SK-N-SH treated with all-trans-retinoic acid at 6 μM for 48 hours (cell line): ENCODE results near the gene TEAD4.
"Not testable (repeated sequence)": the region's sequence is repeated elsewhere in the genome, so short reads cannot be mapped to it uniquely, and the experiment has no call there.

ENCODE experiments used
- ATAC-seq: fragments of 200-7000 bp; cut with Tn5 transposase; 3 replicates; pipeline ENCODE4 v1.9.1; 2020; ENCODE audit warnings: mild to moderate bottlenecking, moderate library complexity
- ARNTL ChIP-seq: fragments of 450-650 bp; formaldehyde crosslinking; IDR thresholded peaks from 2 replicates; pipeline ENCODE4 v1.5.0; 2020; ENCODE audit warnings: low read depth, mild to moderate bottlenecking, moderate library complexity, borderline replicate concordance
- ESRRG ChIP-seq: fragments of 250-450 bp; sonication (Bioruptor Pico); IDR thresholded peaks from 2 replicates; pipeline ENCODE4 v1.6.1; 2021; ENCODE audit warnings: mild to moderate bottlenecking
- GLIS3 ChIP-seq: fragments of 250-450 bp; sonication (Bioruptor Pico); IDR thresholded peaks from 2 replicates; pipeline ENCODE4 v1.5.0; 2020; ENCODE audit warnings: mild to moderate bottlenecking, moderate library complexity
- ISL1 ChIP-seq: fragments of 250-450 bp; sonication (Bioruptor Pico); IDR thresholded peaks from 2 replicates; pipeline ENCODE4 v2.1.2; 2022; ENCODE audit warnings: mild to moderate bottlenecking, moderate library complexity
- OSR1 ChIP-seq: fragments of 250-450 bp; sonication (Bioruptor Pico); IDR thresholded peaks from 2 replicates; pipeline ENCODE4 v1.8.0; 2022; ENCODE audit warnings: moderate library complexity, mild to moderate bottlenecking, inconsistent platforms
- PPARA ChIP-seq: fragments of 250-450 bp; sonication (Bioruptor Pico); IDR thresholded peaks from 2 replicates; pipeline ENCODE4 v1.5.0; 2020; ENCODE audit warnings: mild to moderate bottlenecking, borderline replicate concordance
- RARB ChIP-seq: fragments of 250-450 bp; sonication (Bioruptor Pico); IDR thresholded peaks from 2 replicates; pipeline ENCODE4 v1.8.0; 2021; ENCODE audit warnings: mild to moderate bottlenecking, moderate library complexity
- SNAI2 ChIP-seq: fragments of 250-450 bp; sonication (Bioruptor Pico); IDR thresholded peaks from 2 replicates; pipeline ENCODE4 v1.5.0; 2020; ENCODE audit warnings: mild to moderate bottlenecking, moderate library complexity
- TCF4 ChIP-seq: fragments of 250-450 bp; sonication (Bioruptor Pico); IDR thresholded peaks from 2 replicates; pipeline ENCODE4 v1.8.0; 2021; ENCODE audit warnings: mild to moderate bottlenecking, moderate library complexity, borderline replicate concordance
- TOX ChIP-seq: fragments of 250-450 bp; sonication (Bioruptor Pico); IDR thresholded peaks from 2 replicates; pipeline ENCODE4 v1.8.0; 2021; ENCODE audit warnings: mild to moderate bottlenecking, moderate library complexity, borderline replicate concordance
- ZFP3 ChIP-seq: fragments of 250-450 bp; sonication (Bioruptor Pico); IDR thresholded peaks from 2 replicates; pipeline ENCODE4 v1.5.0; 2020; ENCODE audit warnings: mild to moderate bottlenecking, moderate library complexity
- ZFP30 ChIP-seq: fragments of 450-650 bp; formaldehyde crosslinking; IDR thresholded peaks from 2 replicates; pipeline ENCODE4 v1.5.0; 2022; ENCODE audit warnings: mild to moderate bottlenecking, moderate library complexity
- ZNF565 ChIP-seq: fragments of 450-650 bp; formaldehyde crosslinking; conservative IDR thresholded peaks from 2 replicates; pipeline ENCODE4 v1.5.0; 2020; ENCODE audit warnings: low read depth, mild to moderate bottlenecking, moderate library complexity
- ZNF70 ChIP-seq: fragments of 450-650 bp; formaldehyde crosslinking; IDR thresholded peaks from 2 replicates; pipeline ENCODE4 v1.5.0; 2020; ENCODE audit warnings: mild to moderate bottlenecking, moderate library complexity
- ZNF8 ChIP-seq: fragments of 450-650 bp; formaldehyde crosslinking; IDR thresholded peaks from 2 replicates; pipeline ENCODE4 v1.5.0; 2020; ENCODE audit warnings: mild to moderate bottlenecking, moderate library complexity
- TF ChIP-seq, protein P1 (sequence below): fragments of 250-450 bp; sonication (Bioruptor Pico); IDR thresholded peaks from 2 replicates; pipeline ENCODE4 v1.8.0; 2020; ENCODE audit warnings: mild to moderate bottlenecking, moderate library complexity, borderline replicate concordance
- TF ChIP-seq, protein P2 (sequence below): fragments of 250-450 bp; sonication (Bioruptor Pico); IDR thresholded peaks from 2 replicates; pipeline ENCODE4 v1.5.1; 2020; ENCODE audit warnings: low read depth, mild to moderate bottlenecking, moderate library complexity
- TF ChIP-seq, protein P3 (sequence below): fragments of 250-450 bp; sonication (Bioruptor Pico); IDR thresholded peaks from 2 replicates; pipeline ENCODE4 v1.5.0; 2020; ENCODE audit warnings: mild to moderate bottlenecking, moderate library complexity
- TF ChIP-seq, protein P4 (sequence below): fragments of 250-450 bp; sonication (Bioruptor Pico); IDR thresholded peaks from 2 replicates; pipeline ENCODE4 v1.5.1; 2021; ENCODE audit warnings: mild to moderate bottlenecking, moderate library complexity

Gene TEAD4

DNA sequence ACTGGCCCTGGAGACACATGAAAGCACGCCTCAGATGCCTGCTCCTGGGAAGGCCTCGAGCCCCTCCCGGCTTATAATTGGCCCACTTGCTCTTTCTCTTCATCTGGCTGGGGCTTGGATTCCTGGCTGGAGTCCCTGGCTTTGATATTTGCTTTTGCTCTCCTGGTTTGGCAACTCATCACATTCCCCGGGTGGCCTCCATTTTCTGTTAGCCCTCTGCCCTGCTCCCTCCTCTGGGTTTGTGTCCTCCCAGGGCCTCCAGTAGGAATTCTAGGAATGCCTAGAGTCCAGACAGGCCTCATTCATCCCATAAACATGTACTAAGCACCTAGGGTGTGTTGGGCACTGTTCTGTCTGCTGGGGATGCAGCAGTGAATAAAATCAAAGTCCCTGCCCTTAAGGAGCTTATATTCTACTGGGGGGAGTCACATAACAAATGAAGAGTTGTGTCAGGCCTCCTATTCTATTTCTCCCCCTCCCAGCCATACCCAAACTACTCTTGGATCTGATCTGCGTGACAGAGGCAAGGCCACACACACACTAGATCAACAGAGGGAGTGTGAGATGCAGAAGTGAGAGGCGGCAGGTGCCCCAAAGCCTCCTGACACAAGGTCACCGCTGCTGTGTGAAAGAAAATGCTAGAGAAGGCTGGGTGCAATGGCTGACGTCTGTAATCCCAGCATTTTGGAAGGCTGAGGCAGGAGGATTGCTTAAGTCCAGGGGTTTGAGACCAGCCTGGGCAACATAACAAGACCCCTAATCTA, 96.7 kb downstream of the TEAD4 start:
- peak; percentile 32; the same call in 1 of the 3 replicates for ATAC-seq
- TF ChIP-seq ZNF565 (CRISPR knock-in tag) (no peak), TCF4 (CRISPR knock-in tag) (no peak), SNAI2 (no peak), RARB (CRISPR knock-in tag) (no peak), OSR1 (no peak), GLIS3 (CRISPR knock-in tag) (no peak), PPARA (CRISPR knock-in tag) (no peak), ZNF70 (CRISPR knock-in tag) (no peak), ESRRG (CRISPR knock-in tag) (no peak)
- TF ChIP-seq, protein P1, sequence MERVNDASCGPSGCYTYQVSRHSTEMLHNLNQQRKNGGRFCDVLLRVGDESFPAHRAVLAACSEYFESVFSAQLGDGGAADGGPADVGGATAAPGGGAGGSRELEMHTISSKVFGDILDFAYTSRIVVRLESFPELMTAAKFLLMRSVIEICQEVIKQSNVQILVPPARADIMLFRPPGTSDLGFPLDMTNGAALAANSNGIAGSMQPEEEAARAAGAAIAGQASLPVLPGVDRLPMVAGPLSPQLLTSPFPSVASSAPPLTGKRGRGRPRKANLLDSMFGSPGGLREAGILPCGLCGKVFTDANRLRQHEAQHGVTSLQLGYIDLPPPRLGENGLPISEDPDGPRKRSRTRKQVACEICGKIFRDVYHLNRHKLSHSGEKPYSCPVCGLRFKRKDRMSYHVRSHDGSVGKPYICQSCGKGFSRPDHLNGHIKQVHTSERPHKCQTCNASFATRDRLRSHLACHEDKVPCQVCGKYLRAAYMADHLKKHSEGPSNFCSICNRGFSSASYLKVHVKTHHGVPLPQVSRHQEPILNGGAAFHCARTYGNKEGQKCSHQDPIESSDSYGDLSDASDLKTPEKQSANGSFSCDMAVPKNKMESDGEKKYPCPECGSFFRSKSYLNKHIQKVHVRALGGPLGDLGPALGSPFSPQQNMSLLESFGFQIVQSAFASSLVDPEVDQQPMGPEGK (CRISPR knock-in tag): no peak
- TF ChIP-seq, protein P2, sequence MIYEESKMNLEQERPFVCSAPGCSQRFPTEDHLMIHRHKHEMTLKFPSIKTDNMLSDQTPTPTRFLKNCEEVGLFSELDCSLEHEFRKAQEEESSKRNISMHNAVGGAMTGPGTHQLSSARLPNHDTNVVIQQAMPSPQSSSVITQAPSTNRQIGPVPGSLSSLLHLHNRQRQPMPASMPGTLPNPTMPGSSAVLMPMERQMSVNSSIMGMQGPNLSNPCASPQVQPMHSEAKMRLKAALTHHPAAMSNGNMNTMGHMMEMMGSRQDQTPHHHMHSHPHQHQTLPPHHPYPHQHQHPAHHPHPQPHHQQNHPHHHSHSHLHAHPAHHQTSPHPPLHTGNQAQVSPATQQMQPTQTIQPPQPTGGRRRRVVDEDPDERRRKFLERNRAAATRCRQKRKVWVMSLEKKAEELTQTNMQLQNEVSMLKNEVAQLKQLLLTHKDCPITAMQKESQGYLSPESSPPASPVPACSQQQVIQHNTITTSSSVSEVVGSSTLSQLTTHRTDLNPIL (CRISPR knock-in tag): no peak

DNA sequence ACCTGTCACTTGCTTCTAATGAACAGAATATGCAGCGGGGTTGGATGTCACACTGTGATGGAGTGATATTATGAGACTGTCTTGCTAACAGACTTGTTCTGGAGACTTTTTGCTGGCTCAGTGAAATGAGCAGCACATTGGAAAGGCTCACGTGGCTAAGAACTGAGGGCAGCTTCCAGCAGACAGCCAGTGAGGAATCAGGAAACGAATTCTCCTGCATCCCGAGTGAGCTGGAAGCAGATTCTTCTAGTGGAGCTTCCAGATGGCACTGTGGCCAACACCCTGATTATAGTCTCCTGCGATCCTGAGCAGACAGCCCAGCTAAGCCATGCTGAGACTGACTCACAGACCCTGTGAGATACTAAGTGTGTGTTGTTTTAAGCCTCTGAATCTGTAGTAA, 101.9 kb downstream of the TEAD4 start:
- ATAC-seq: peak; percentile 49; the same call in 2 of the 3 replicates
- no peak for TF ChIP-seq ARNTL (CRISPR knock-in tag)
- no peak for TF ChIP-seq SNAI2
- no peak for TF ChIP-seq TOX (CRISPR knock-in tag)
- TF ChIP-seq PPARA (CRISPR knock-in tag): no peak
- TF ChIP-seq ESRRG (CRISPR knock-in tag): no peak
- TF ChIP-seq TCF4 (CRISPR knock-in tag): no peak
- TF ChIP-seq, protein P3, sequence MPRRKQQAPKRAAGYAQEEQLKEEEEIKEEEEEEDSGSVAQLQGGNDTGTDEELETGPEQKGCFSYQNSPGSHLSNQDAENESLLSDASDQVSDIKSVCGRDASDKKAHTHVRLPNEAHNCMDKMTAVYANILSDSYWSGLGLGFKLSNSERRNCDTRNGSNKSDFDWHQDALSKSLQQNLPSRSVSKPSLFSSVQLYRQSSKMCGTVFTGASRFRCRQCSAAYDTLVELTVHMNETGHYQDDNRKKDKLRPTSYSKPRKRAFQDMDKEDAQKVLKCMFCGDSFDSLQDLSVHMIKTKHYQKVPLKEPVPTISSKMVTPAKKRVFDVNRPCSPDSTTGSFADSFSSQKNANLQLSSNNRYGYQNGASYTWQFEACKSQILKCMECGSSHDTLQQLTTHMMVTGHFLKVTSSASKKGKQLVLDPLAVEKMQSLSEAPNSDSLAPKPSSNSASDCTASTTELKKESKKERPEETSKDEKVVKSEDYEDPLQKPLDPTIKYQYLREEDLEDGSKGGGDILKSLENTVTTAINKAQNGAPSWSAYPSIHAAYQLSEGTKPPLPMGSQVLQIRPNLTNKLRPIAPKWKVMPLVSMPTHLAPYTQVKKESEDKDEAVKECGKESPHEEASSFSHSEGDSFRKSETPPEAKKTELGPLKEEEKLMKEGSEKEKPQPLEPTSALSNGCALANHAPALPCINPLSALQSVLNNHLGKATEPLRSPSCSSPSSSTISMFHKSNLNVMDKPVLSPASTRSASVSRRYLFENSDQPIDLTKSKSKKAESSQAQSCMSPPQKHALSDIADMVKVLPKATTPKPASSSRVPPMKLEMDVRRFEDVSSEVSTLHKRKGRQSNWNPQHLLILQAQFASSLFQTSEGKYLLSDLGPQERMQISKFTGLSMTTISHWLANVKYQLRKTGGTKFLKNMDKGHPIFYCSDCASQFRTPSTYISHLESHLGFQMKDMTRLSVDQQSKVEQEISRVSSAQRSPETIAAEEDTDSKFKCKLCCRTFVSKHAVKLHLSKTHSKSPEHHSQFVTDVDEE (CRISPR knock-in tag): no peak
- TF ChIP-seq ZNF70 (CRISPR knock-in tag): no peak
- no peak for TF ChIP-seq RARB (CRISPR knock-in tag)

DNA sequence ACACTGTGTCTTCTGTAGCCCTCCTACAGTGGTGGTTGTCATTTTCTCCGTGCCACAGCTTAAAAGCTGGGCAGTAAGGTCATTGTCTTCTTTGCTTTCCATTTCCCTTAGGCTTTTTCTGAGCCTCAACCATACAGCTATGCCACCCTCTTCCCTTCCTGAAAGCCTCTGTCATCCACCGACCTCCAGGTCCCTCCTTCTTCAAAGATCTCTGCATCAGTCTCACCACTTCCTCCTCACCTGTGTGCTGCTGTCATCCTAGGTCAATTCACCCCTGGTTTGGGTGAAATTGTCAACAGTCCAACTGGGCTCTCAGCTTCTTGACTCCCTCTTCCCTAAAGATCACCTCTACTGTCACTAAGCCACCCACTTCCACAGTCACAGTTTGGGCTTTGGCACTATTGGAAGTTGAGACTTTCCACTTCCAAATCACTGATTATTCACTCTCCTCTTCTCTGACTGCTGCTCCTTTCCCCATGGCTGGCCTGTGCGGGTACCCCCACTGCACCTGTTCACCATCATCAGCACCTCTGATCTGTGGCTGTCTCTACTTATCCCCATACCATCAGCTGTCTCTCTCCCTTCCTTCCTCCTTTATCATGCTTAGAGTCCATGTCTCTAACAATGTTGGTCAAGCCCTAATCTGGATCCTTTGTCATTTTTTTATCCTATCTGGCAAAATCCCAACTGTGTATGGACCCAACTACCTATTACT, 102.5 kb downstream of the TEAD4 start:
- TF ChIP-seq ZFP30 (CRISPR knock-in tag): no peak
- TF ChIP-seq, all 23 proteins: peak for 0
- ATAC-seq: no peak; the same call in 2 of the 3 replicates

DNA sequence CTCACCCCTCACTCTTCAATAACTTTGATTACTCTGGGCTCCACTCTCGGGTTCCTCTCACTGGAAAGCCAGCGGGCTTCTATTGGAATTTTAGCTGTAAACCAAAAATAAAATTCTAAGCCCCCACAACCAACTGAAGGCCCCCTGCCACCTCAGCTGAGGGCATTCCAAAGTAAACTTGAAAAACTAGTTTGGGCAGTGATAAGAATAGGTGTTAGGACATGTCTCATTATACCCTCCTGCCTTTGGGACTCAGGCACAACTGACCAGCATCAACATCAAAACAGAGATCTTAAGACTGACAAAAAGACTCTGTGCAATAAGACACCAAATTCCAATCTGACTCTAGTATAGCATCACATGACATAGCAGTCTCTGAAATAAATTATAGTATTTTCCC, 106.1 kb downstream of the TEAD4 start:
- TF ChIP-seq TOX (CRISPR knock-in tag) (no peak), SNAI2 (no peak), ZFP3 (CRISPR knock-in tag) (no peak), OSR1 (no peak), ZNF565 (CRISPR knock-in tag) (no peak), ESRRG (CRISPR knock-in tag) (no peak), GLIS3 (CRISPR knock-in tag) (no peak), ZNF70 (CRISPR knock-in tag) (no peak), ARNTL (CRISPR knock-in tag) (no peak), PPARA (CRISPR knock-in tag) (no peak), TCF4 (CRISPR knock-in tag) (no peak), ZFP30 (CRISPR knock-in tag) (no peak), ISL1 (CRISPR knock-in tag) (no peak), ZNF8 (CRISPR knock-in tag) (no peak)
- TF ChIP-seq, protein P4, sequence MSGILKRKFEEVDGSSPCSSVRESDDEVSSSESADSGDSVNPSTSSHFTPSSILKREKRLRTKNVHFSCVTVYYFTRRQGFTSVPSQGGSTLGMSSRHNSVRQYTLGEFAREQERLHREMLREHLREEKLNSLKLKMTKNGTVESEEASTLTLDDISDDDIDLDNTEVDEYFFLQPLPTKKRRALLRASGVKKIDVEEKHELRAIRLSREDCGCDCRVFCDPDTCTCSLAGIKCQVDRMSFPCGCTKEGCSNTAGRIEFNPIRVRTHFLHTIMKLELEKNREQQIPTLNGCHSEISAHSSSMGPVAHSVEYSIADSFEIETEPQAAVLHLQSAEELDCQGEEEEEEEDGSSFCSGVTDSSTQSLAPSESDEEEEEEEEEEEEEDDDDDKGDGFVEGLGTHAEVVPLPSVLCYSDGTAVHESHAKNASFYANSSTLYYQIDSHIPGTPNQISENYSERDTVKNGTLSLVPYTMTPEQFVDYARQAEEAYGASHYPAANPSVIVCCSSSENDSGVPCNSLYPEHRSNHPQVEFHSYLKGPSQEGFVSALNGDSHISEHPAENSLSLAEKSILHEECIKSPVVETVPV (CRISPR knock-in tag): no peak
- TF ChIP-seq, all 23 proteins: peak for 0
- ATAC-seq: no peak

DNA sequence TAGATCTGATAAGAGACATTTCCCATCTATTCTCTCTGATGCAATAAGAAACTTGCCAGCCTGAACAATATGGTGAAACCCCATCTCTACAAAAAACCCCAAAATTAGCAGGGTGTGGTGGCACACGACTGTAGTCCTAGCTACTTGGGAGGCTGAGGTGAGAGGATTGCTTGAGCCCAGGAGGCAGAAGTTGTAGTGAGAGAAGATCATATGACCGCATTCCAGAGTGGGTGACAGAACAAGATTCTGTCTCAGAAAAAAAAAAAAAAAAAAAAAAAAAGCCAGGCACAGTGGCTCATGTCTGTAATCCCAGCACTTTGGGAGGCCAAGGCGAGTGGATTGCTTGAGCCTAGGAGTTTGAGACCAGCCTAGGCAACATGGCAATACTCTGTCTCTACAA, 106.6 kb downstream of the TEAD4 start:
- not testable (repeated sequence) for ATAC-seq
